Measurements from ENCODE around the gene DCST2.

The DCST2 gene

GRCh38 chr1:155052439-155053395 lies 19.1 kb upstream of the DCST2 start:
- Histone ChIP-seq H3K4me1 (ENCODE audit: insufficient read depth, low read length) (peaks cover 7% of the 10 kb centered on the region; the same call in 1 of the 2 replicates), H3K27me3 (ENCODE audit: insufficient read depth, low read length) (peaks cover 29% of the 10 kb centered on the region), H3K4me3 (ENCODE audit: low read length) (peak overlapping the region; percentile 80; the same call in 1 of the 2 replicates), H3K9me3 (ENCODE audit: insufficient read depth, low read depth, low read length) (no peaks in the 10 kb centered on the region), H3K9ac (ENCODE audit: low read depth, low read length) (no peak overlapping the region), H3K36me3 (ENCODE audit: insufficient read depth, low read depth, low read length) (0 out of 2 replicates have a peak, but pooled peaks cover 10% of the 10 kb centered on the region), H3K27ac (ENCODE audit: low read length) (no peak overlapping the region)

DNA sequence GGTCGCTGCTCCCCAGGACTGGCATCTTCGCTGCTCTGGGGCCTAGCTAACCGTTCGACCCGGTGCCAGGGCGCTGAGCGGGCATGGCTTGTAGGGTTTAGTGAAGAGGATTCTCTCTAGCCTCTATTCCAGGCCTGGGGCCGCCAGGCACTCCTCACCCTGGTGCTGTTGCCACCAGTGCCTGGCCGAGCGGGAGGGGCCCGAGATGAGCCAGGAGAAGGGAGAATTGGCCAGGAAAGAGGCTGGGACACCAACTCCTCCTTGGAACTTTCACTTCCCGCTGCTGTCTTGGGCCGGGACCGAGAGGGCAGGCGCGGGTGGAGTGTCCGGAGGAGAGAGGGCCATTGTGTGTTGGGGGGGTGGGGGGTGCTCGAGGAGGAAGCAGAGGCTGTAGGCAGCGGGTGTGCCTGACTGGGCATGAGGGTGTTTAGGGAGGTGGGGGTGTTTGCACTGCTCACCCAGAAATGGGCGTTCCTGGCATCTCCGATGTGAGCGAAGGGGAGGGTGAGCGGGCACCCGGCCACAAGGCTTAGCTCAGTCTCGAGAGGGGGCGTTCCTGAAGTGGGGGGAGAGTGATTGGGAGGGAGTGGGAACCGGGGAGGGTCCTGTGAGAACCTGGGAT lies 18.3 kb upstream of the DCST2 start:
- Histone ChIP-seq H3K4me1 (ENCODE audit: insufficient read depth, low read length) (peaks cover 7% of the 10 kb centered on the region; the same call in 1 of the 2 replicates), H3K4me3 (ENCODE audit: low read length) (peak overlapping the region; percentile 80), H3K27me3 (ENCODE audit: insufficient read depth, low read length) (peaks cover 29% of the 10 kb centered on the region), H3K36me3 (ENCODE audit: insufficient read depth, low read depth, low read length) (0 out of 2 replicates have a peak, but pooled peaks cover 10% of the 10 kb centered on the region), H3K9me3 (ENCODE audit: insufficient read depth, low read depth, low read length) (no peaks in the 10 kb centered on the region), H3K27ac (ENCODE audit: low read length) (no peak overlapping the region), H3K9ac (ENCODE audit: low read depth, low read length) (peak overlapping the region; percentile 42; the same call in 1 of the 2 replicates)

DNA sequence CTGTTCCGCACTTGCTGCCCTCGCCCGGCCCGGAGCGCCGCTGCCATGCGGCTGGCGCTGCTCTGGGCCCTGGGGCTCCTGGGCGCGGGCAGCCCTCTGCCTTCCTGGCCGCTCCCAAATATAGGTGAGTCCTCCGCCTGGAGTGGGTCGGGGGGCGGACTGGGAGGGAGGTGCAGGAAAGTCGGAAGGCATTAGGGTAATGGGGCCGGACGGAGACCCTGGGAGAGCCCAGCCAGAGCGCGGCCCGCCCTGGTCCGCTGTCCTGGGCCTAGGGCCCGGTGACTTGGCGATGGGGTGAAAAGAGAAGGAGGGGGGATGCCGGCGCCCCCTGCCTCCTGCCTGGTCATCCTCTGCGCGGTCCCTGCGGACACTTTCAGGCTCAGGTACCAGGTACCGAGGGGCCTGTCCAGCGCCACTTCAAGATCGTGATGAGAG lies 17.8 kb upstream of the DCST2 start:
- Histone ChIP-seq H3K4me1 (ENCODE audit: insufficient read depth, low read length) (peaks cover 7% of the 10 kb centered on the region; the same call in 1 of the 2 replicates), H3K9ac (ENCODE audit: low read depth, low read length) (peak overlapping the region; percentile 42; the same call in 1 of the 2 replicates), H3K27me3 (ENCODE audit: insufficient read depth, low read length) (peaks cover 29% of the 10 kb centered on the region), H3K27ac (ENCODE audit: low read length) (no peak overlapping the region), H3K36me3 (ENCODE audit: insufficient read depth, low read depth, low read length) (0 out of 2 replicates have a peak, but pooled peaks cover 6% of the 10 kb centered on the region), H3K4me3 (ENCODE audit: low read length) (peak overlapping the region; percentile 80), H3K9me3 (ENCODE audit: insufficient read depth, low read depth, low read length) (no peaks in the 10 kb centered on the region)

GRCh38 chr1:155050560-155051341 lies 17.2 kb upstream of the DCST2 start, which contains the start of gene ADAM15:
Gene ADAM15 (plus strand): TSS chr1:155051316. CDS start chr1:155051387, 71 bp downstream.
- peaks cover 29% of the 10 kb centered on the region for H3K27me3 ChIP-seq (ENCODE audit: insufficient read depth, low read length)
- no peaks in the 10 kb centered on the region for H3K36me3 ChIP-seq (ENCODE audit: insufficient read depth, low read depth, low read length)
- peak within 1 kb of the TSS; percentile 86 for H3K4me3 ChIP-seq (ENCODE audit: low read length)
- no peak within 1 kb of the TSS for H3K27ac ChIP-seq (ENCODE audit: low read length)
- H3K9ac ChIP-seq (ENCODE audit: low read depth, low read length) = peak within 1 kb of the TSS; percentile 63; the same call in 1 of the 2 replicates
- H3K4me1 ChIP-seq (ENCODE audit: insufficient read depth, low read length) = peaks cover 7% of the 10 kb centered on the region; the same call in 1 of the 2 replicates
- H3K9me3 ChIP-seq (ENCODE audit: insufficient read depth, low read depth, low read length) = no peaks in the 10 kb centered on the region

DNA sequence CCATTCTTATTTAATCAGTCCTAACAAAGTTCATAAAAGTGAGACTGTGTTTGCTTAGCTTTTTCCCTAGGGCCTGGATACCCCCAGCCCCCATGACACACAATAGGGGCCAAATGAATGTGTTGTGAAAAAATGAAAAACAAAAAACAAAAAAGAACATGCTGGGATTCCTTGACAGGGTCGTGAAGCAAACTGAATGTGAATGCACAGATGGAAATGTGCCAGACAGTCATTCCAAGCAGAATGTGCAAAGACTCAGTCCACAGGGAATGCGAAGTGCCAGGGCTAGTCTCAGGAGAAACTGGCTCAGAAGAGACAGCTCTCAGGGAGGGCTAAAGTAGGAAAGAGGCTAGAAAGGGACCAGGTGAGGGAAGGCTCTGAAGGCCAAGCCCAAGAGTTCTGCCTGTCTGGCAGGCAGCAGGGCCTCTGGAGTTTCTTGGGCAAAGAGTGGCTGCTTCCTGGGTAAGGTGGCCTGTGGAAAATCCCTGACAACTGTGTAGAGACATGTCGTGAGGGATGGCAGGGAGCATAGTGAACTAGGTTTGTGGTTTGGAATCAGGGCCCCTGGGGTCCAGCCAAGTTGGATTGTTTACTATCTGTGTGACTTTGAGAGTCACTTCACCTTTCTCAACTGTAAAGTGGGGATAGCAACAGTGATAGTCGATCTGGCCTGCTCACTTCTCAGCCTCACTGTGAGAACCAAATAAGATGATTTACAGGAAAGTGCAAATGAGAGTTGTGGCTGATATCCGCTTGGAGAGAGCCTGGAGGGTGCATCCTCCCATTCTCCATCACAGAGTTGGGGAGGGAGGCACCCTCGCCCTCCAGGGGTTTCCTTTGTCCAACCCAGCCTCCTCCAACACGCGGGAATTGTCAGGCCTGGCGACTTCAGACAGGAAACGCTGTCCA lies 16.3 kb upstream of the DCST2 start:
- Histone ChIP-seq H3K9ac (ENCODE audit: low read depth, low read length) (peak overlapping the region; percentile 63; the same call in 1 of the 2 replicates), H3K9me3 (ENCODE audit: insufficient read depth, low read depth, low read length) (no peaks in the 10 kb centered on the region), H3K4me3 (ENCODE audit: low read length) (peak overlapping the region; percentile 86; the same call in 1 of the 2 replicates), H3K27ac (ENCODE audit: low read length) (no peak overlapping the region), H3K4me1 (ENCODE audit: insufficient read depth, low read length) (peaks cover 11% of the 10 kb centered on the region), H3K27me3 (ENCODE audit: insufficient read depth, low read length) (peaks cover 29% of the 10 kb centered on the region), H3K36me3 (ENCODE audit: insufficient read depth, low read depth, low read length) (no peaks in the 10 kb centered on the region)

DNA sequence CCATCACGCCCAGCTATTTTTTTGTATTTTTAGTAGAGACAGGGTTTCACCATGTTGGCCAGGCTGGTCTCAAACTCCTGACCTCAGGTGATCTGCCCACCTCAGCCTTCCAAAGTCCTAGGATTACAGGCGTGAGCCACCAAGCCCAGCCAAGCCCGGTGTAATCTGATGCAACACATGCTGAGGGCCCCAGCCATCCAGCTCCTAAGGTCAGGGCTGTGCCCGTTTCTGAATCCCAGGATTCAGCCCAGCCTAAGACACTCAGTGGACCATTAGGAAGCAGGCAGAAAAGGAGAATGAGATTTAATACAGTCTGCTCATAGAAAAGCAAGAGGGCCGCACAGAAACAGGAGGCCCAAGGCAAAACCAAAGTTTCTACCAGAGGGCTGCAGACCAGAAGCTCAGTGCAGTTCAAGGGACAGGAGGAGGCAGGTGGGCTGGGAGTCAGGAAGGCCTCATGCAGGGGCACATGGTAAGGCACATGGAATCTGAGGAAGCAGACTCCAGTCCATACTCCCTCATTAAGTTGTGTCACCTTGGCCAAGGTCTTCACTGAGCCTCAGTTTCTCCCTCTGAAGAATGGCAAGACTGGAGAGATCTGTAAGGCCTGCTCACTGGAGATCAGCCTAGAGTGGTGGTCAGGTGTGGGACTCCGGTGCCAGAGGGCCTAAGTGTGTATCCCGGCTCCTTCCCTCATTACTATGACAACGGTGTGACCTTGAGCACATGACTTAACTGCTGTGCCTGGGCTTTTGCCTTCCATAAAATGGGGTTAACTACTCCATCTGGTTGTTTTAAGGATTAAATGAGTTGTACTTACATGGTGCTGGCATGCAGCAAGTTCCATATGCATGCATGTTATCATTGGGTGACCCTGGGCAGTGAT lies 15.1 kb upstream of the DCST2 start:
- H3K9me3 ChIP-seq (ENCODE audit: insufficient read depth, low read depth, low read length) = no peaks in the 10 kb centered on the region
- H3K27me3 ChIP-seq (ENCODE audit: insufficient read depth, low read length) = peaks cover 28% of the 10 kb centered on the region
- H3K27ac ChIP-seq (ENCODE audit: low read length) = no peak overlapping the region
- no peaks in the 10 kb centered on the region for H3K36me3 ChIP-seq (ENCODE audit: insufficient read depth, low read depth, low read length)
- peaks cover 14% of the 10 kb centered on the region for H3K4me1 ChIP-seq (ENCODE audit: insufficient read depth, low read length)
- H3K9ac ChIP-seq (ENCODE audit: low read depth, low read length) = no peak overlapping the region
- H3K4me3 ChIP-seq (ENCODE audit: low read length) = no peak overlapping the region

- no peaks in the 10 kb centered on the region for H3K36me3 ChIP-seq (ENCODE audit: insufficient read depth, low read depth, low read length)
- H3K9me3 ChIP-seq (ENCODE audit: insufficient read depth, low read depth, low read length) = no peaks in the 10 kb centered on the region
- peaks cover 11% of the 10 kb centered on the region for H3K4me1 ChIP-seq (ENCODE audit: insufficient read depth, low read length)
- H3K4me3 ChIP-seq (ENCODE audit: low read length) = no peak overlapping the region
- peaks cover 4% of the 10 kb centered on the region for H3K27me3 ChIP-seq (ENCODE audit: insufficient read depth, low read length)
- no peak overlapping the region for H3K27ac ChIP-seq (ENCODE audit: low read length)
- H3K9ac ChIP-seq (ENCODE audit: low read depth, low read length) = no peak overlapping the region
These were observed 11.5 kb upstream of the DCST2 start for GRCh38 chr1:155044812-155045657.

GRCh38 chr1:155044365-155044764 lies 10.8 kb upstream of the DCST2 start:
- Histone ChIP-seq H3K27ac (ENCODE audit: low read length) (no peak overlapping the region), H3K4me1 (ENCODE audit: insufficient read depth, low read length) (peaks cover 7% of the 10 kb centered on the region), H3K9me3 (ENCODE audit: insufficient read depth, low read depth, low read length) (no peaks in the 10 kb centered on the region), H3K9ac (ENCODE audit: low read depth, low read length) (no peak overlapping the region), H3K4me3 (ENCODE audit: low read length) (no peak overlapping the region), H3K27me3 (ENCODE audit: insufficient read depth, low read length) (no peaks in the 10 kb centered on the region; the same call in 1 of the 2 replicates), H3K36me3 (ENCODE audit: insufficient read depth, low read depth, low read length) (no peaks in the 10 kb centered on the region)

DNA sequence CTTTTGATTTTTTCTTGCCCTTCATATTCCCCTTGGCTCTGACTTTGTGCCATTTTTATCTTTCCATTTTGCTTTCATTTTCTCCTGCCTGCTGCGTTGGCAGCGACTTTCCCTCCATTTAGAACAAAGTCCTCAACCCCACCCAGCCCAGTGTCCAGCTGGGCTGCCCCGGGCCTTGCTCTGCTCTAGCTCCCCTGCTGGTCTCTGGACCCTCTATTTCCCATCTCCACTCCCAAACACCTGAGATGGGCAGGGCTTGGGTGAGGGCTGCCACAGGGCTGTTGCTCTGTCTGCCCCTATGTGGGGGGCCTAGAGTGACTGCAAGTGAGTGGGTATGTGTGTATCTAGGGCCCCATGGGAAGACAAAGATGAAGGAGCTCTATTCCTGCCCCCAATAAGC lies 10.2 kb upstream of the DCST2 start:
- peaks cover 2% of the 10 kb centered on the region for H3K27me3 ChIP-seq (ENCODE audit: insufficient read depth, low read length)
- no peak overlapping the region for H3K27ac ChIP-seq (ENCODE audit: low read length)
- no peak overlapping the region for H3K9ac ChIP-seq (ENCODE audit: low read depth, low read length)
- no peaks in the 10 kb centered on the region for H3K36me3 ChIP-seq (ENCODE audit: insufficient read depth, low read depth, low read length)
- H3K4me1 ChIP-seq (ENCODE audit: insufficient read depth, low read length) = peaks cover 7% of the 10 kb centered on the region
- H3K9me3 ChIP-seq (ENCODE audit: insufficient read depth, low read depth, low read length) = no peaks in the 10 kb centered on the region
- no peak overlapping the region for H3K4me3 ChIP-seq (ENCODE audit: low read length)

All from iPS-20b (cell line).